Mucosa of descending colon (tissue), 3 donors: ENCODE data around the gene GTF2H4. TPM values are rescaled to one million over a fixed set of nuclear protein-coding genes. Genes with fewer than 3 reads are reported as not detected.
A peak's percentile ranks its signal among the peaks of the same experiment; 100 is the strongest.

Experiments
- ATAC-seq: fragments of 200-7000 bp; cut with Tn5 transposase; one replicate; pipeline ENCODE4 v1.9.1; 2020; ENCODE audit warnings: mild to moderate bottlenecking, moderate library complexity
- DNase-seq, 3 donors: peaks; one replicate each; pipeline ENCODE4 v3.0.0-alpha.2; 2020
- H3K36me3 ChIP-seq: fragments of 200-600 bp; one replicate; pipeline ENCODE4 v1.8.0; 2021; ENCODE audit warnings: low read depth, mild to moderate bottlenecking
- H3K4me1 ChIP-seq: fragments of 200-600 bp; one replicate; pipeline ENCODE4 v1.8.0; 2021; ENCODE audit warnings: low read depth, mild to moderate bottlenecking
- H3K4me3 ChIP-seq: fragments of 200-600 bp; one replicate; pipeline ENCODE4 v1.8.0; 2021; ENCODE audit warnings: mild to moderate bottlenecking
- H3K9me3 ChIP-seq: fragments of 200-600 bp; one replicate; pipeline ENCODE4 v1.8.0; 2021; ENCODE audit warnings: mild to moderate bottlenecking
- CTCF ChIP-seq: fragments of 200-600 bp; IDR thresholded peaks from one replicate; pipeline ENCODE4 v1.8.0; 2022; ENCODE audit warnings: antibody characterized with exemption, mild to moderate bottlenecking
- intact Hi-C, 2 donors: fragments of 100-400 bp; cut with DNase I in 1 of 2; cut with micrococcal nuclease in 1 of 2; formaldehyde crosslinking; loops; one replicate each; pipeline versions ENCODE4 v1.11.0 to v1.11.1; 2022; cut with DNase I, micrococcal nuclease
- total RNA-seq, 3 donors: library from RNA; stranded (reverse); fragmentation: NEBNext Ultra II Directional in 2 of 3; extraction: Animal tissue kit (Norgen Biotek cat#: 25700) in 2 of 3; gene quantifications; one replicate each; pipeline versions ENCODE4 v1.2.1 to v1.2.4, GENCODE V29; 2021 to 2023
- donor health status: DM: no; HTN: no; CAD: no; lungs with moderate emphysema.
- donor health status: DM: no; HTN: no; CAD: no.
- donor health status: DM: no; HTN: yes; CAD: no.

Gene GTF2H4
- total RNA-seq, 3 donors from 2014 or later = 17.0 to 25.3 (median 25.0) TPM

- no peak for ATAC-seq
- Histone ChIP-seq H3K4me3 (no peak overlapping the region), H3K36me3 (no peaks in the 10 kb centered on the region), H3K4me1 (no peaks in the 10 kb centered on the region), H3K9me3 (peaks cover 7% of the 10 kb centered on the region)
- DNase-seq = no peak
- intact Hi-C loops = no loop called here
- no peak for TF ChIP-seq CTCF
Observed at GRCh38 chr6:30928677-30929076, 20.7 kb downstream of the GTF2H4 start.

- Histone ChIP-seq H3K36me3 (no peaks in the 10 kb centered on the region), H3K4me1 (no peaks in the 10 kb centered on the region), H3K9me3 (peaks cover 7% of the 10 kb centered on the region), H3K4me3 (no peak overlapping the region)
- no peak for TF ChIP-seq CTCF
- ATAC-seq (no peak), DNase-seq (no peak)
- intact Hi-C loops = no loop called here
Observed at GRCh38 chr6:30930506-30930905, 22.5 kb downstream of the GTF2H4 start.

- Histone ChIP-seq H3K4me1 (no peaks in the 10 kb centered on the region), H3K4me3 (no peak overlapping the region), H3K36me3 (no peaks in the 10 kb centered on the region), H3K9me3 (peaks cover 7% of the 10 kb centered on the region)
- no peak for DNase-seq
- no peak for ATAC-seq
- intact Hi-C loops = no loop called here
- TF ChIP-seq CTCF = no peak
Observed at GRCh38 chr6:30931272-30931671, 23.3 kb downstream of the GTF2H4 start.

- no peak within 1 kb of the TSS for H3K4me3 ChIP-seq
- no peaks in the 10 kb centered on the region for H3K36me3 ChIP-seq
- H3K4me1 ChIP-seq = no peaks in the 10 kb centered on the region
- peaks cover 7% of the 10 kb centered on the region for H3K9me3 ChIP-seq
- peak; percentile 9 for ATAC-seq
- intact Hi-C loops = no loop called here
- DNase-seq = no peak
- TF ChIP-seq CTCF = no peak
Observed at GRCh38 chr6:30931969-30932645, 24.1 kb downstream of the GTF2H4 start, which contains the start of gene SFTA2. SFTA2 (minus strand) TSS chr6:30932170; CDS start chr6:30932096, 74 bp downstream.

GRCh38 chr6:30932665-30933365 lies 24.8 kb downstream of the GTF2H4 start:
- no peak for ATAC-seq
- Histone ChIP-seq H3K36me3 (no peaks in the 10 kb centered on the region), H3K4me3 (no peak overlapping the region), H3K4me1 (no peaks in the 10 kb centered on the region), H3K9me3 (peaks cover 7% of the 10 kb centered on the region)
- intact Hi-C loops = no loop called here
- no peak for DNase-seq
- TF ChIP-seq CTCF = no peak
